ENCODE measurements around the gene RAP1A. TPM values are rescaled to one million over a fixed set of nuclear protein-coding genes. Genes with fewer than 3 reads are reported as not detected.

RAP1A gene
- total RNA-seq, 1 experiment from 2014 or later: 50.9 TPM

DNA sequence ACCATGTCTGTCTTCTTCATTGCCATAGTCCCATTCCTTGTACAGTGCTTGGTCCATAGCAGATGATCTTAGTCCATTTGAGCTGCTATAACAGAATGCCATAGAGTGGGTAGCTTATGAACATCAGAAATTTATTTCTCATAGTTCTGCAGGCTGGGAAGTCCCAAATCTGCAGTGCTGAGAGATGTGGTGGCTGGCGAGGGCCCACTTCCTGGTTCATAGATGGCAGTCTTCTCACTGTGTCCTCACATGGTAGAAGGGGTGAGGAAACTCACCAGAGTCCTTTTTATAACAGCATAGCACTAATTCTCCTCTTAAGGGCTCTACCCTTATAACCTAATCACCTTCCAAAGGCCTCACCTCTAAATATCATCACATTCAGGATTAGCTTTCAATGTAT is 23.1 kb upstream of the RAP1A start:
- H3K27ac ChIP-seq (ENCODE audit: low read depth, low read length, poor library complexity, severe bottlenecking): no peak overlapping the region
- H3K4me3 ChIP-seq (ENCODE audit: low read depth, low read length, poor library complexity, severe bottlenecking): no peak overlapping the region
- POLR2A ChIA-PET (ENCODE audit: low non-redundant PET): no interaction called here
- intact Hi-C loops (cut with micrococcal nuclease; ENCODE audit: unreplicated experiment): no loop called here
- CTCF ChIA-PET: no interaction called here
- no peaks in the 10 kb centered on the region for H3K27me3 ChIP-seq (replicated peaks; ENCODE audit: insufficient read depth, low read depth, low read length, poor library complexity)
- TF ChIP-seq, protein P1, sequence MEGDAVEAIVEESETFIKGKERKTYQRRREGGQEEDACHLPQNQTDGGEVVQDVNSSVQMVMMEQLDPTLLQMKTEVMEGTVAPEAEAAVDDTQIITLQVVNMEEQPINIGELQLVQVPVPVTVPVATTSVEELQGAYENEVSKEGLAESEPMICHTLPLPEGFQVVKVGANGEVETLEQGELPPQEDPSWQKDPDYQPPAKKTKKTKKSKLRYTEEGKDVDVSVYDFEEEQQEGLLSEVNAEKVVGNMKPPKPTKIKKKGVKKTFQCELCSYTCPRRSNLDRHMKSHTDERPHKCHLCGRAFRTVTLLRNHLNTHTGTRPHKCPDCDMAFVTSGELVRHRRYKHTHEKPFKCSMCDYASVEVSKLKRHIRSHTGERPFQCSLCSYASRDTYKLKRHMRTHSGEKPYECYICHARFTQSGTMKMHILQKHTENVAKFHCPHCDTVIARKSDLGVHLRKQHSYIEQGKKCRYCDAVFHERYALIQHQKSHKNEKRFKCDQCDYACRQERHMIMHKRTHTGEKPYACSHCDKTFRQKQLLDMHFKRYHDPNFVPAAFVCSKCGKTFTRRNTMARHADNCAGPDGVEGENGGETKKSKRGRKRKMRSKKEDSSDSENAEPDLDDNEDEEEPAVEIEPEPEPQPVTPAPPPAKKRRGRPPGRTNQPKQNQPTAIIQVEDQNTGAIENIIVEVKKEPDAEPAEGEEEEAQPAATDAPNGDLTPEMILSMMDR (conservative IDR thresholded peaks at IDR 0.05; ENCODE audit: low read depth, low read length): no peak
- TF ChIP-seq EZH2 (IDR thresholded peaks at IDR 0.05; ENCODE audit: borderline replicate concordance, low read depth, low read length, poor library complexity, severe bottlenecking): no peak
- no peaks in the 10 kb centered on the region for H3K9me3 ChIP-seq (ENCODE audit: low read depth, low read length, poor library complexity, severe bottlenecking)
- BruUV-seq (replicated peaks): no TSS peak
- no peaks in the 10 kb centered on the region for H3K36me3 ChIP-seq (ENCODE audit: insufficient read depth, low read length, poor library complexity, severe bottlenecking)
- H3K4me1 ChIP-seq (ENCODE audit: insufficient read depth, low read length, poor library complexity, severe bottlenecking): peaks cover 13% of the 10 kb centered on the region
- no peak for DNase-seq (ENCODE audit: low spot score)

DNA sequence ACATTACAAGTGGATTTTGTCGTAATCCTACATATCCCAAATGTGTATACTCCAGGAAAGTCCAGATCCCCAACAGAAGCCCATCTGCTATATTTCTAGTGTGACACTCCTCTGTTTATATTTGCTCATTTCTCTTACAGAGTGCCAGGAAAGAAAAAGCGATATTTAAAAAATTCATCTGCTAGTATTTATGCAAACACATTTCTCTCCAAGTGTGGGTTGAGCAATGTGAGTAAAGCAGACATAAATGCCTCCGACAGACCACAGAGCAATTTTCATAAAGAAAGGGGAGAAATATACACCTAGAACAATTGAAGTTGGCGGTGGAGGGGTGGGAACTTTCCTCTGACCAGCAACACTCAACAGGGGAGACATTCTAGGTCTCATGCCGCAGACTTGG is 22.2 kb upstream of the RAP1A start:
- TF ChIP-seq, protein P1 (conservative IDR thresholded peaks at IDR 0.05; ENCODE audit: low read depth, low read length): no peak
- no peak for TF ChIP-seq EZH2 (IDR thresholded peaks at IDR 0.05; ENCODE audit: borderline replicate concordance, low read depth, low read length, poor library complexity, severe bottlenecking)
- H3K36me3 ChIP-seq (ENCODE audit: insufficient read depth, low read length, poor library complexity, severe bottlenecking): no peaks in the 10 kb centered on the region
- BruUV-seq (replicated peaks): no TSS peak
- intact Hi-C loops (cut with micrococcal nuclease; ENCODE audit: unreplicated experiment): no loop called here
- no peak overlapping the region for H3K4me3 ChIP-seq (ENCODE audit: low read depth, low read length, poor library complexity, severe bottlenecking)
- ChIA-PET POLR2A (ENCODE audit: low non-redundant PET) (no interaction called here), CTCF (no interaction called here)
- no peaks in the 10 kb centered on the region for H3K9me3 ChIP-seq (ENCODE audit: low read depth, low read length, poor library complexity, severe bottlenecking)
- no peaks in the 10 kb centered on the region for H3K27me3 ChIP-seq (replicated peaks; ENCODE audit: insufficient read depth, low read depth, low read length, poor library complexity)
- H3K27ac ChIP-seq (ENCODE audit: low read depth, low read length, poor library complexity, severe bottlenecking): no peak overlapping the region
- peaks cover 13% of the 10 kb centered on the region for H3K4me1 ChIP-seq (ENCODE audit: insufficient read depth, low read length, poor library complexity, severe bottlenecking)
- no peak for DNase-seq (ENCODE audit: low spot score)

DNA sequence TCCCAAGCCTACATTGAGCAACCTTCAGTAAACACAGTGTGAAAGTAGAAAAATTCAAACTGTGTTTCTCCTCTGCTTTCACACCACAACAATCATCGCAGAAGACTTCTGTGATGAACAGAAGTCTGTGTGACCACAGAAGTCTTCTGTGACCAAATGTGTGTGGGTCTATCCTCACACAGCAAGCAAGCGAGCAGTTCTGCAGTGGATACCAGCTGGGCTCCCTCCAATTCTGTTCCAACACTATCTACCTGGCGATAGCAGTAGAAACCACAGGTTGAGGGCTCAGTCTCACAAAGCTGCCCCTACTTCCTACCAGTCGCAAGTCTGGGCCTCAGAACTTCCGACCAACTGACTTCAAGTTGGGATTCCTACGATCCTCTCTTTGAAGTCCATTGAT is 21.0 kb upstream of the RAP1A start:
- Histone ChIP-seq H3K27ac (ENCODE audit: low read depth, low read length, poor library complexity, severe bottlenecking) (no peak overlapping the region), H3K4me3 (ENCODE audit: low read depth, low read length, poor library complexity, severe bottlenecking) (no peak overlapping the region), H3K9me3 (ENCODE audit: low read depth, low read length, poor library complexity, severe bottlenecking) (no peaks in the 10 kb centered on the region), H3K36me3 (ENCODE audit: insufficient read depth, low read length, poor library complexity, severe bottlenecking) (no peaks in the 10 kb centered on the region), H3K27me3 (replicated peaks; ENCODE audit: insufficient read depth, low read depth, low read length, poor library complexity) (no peaks in the 10 kb centered on the region), H3K4me1 (ENCODE audit: insufficient read depth, low read length, poor library complexity, severe bottlenecking) (peaks cover 2% of the 10 kb centered on the region)
- intact Hi-C loops (cut with micrococcal nuclease; ENCODE audit: unreplicated experiment): no loop called here
- CTCF ChIA-PET: no interaction called here
- DNase-seq (ENCODE audit: low spot score): no peak
- TF ChIP-seq EZH2 (IDR thresholded peaks at IDR 0.05; ENCODE audit: borderline replicate concordance, low read depth, low read length, poor library complexity, severe bottlenecking): no peak
- TF ChIP-seq, protein P1 (conservative IDR thresholded peaks at IDR 0.05; ENCODE audit: low read depth, low read length): no peak
- POLR2A ChIA-PET (ENCODE audit: low non-redundant PET): no interaction called here
- no TSS peak for BruUV-seq (replicated peaks)

All from A673 (cell line).